ENCODE data around the gene MN1. TPM values are rescaled to one million over a fixed set of nuclear protein-coding genes. Genes with fewer than 3 reads are reported as not detected.

The MN1 gene
- total RNA-seq, result 8.0 and 12.7 TPM in 2 replicates

- no peak for DNase-seq (ENCODE audit: extremely low read depth, low read depth, low spot score)
Measured at GRCh38 chr22:27801616-27802345, at the start of gene MN1. TSS of gene MN1 (minus strand) at chr22:27801756. CDS start at chr22:27800543, 1,213 bp downstream.

- DNase-seq (ENCODE audit: extremely low read depth, low read depth, low spot score), result peak; percentile 45
Measured at GRCh38 chr22:27850000-27850521, 48.5 kb upstream of the MN1 start.

- DNase-seq (ENCODE audit: extremely low read depth, low read depth, low spot score), result no peak
Measured at GRCh38 chr22:27848005-27848404, 46.4 kb upstream of the MN1 start.

GRCh38 chr22:27846910-27847309 lies 45.4 kb upstream of the MN1 start:
- no peak for DNase-seq (ENCODE audit: extremely low read depth, low read depth, low spot score)

GRCh38 chr22:27846248-27846757 lies 44.7 kb upstream of the MN1 start:
- DNase-seq (ENCODE audit: extremely low read depth, low read depth, low spot score), result no peak

- DNase-seq (ENCODE audit: extremely low read depth, low read depth, low spot score), result no peak
Measured at GRCh38 chr22:27845644-27846043, 44.1 kb upstream of the MN1 start.

GRCh38 chr22:27844656-27845591 lies 43.4 kb upstream of the MN1 start:
- DNase-seq (ENCODE audit: extremely low read depth, low read depth, low spot score), result no peak

- no peak for DNase-seq (ENCODE audit: extremely low read depth, low read depth, low spot score)
Measured at GRCh38 chr22:27844256-27844655, 42.7 kb upstream of the MN1 start.

- DNase-seq (ENCODE audit: extremely low read depth, low read depth, low spot score), result no peak
Measured at GRCh38 chr22:27843441-27843840, 41.9 kb upstream of the MN1 start.

- DNase-seq (ENCODE audit: extremely low read depth, low read depth, low spot score), result no peak
Measured at GRCh38 chr22:27842669-27843431, 41.3 kb upstream of the MN1 start.

GRCh38 chr22:27842201-27842600 lies 40.6 kb upstream of the MN1 start:
- no peak for DNase-seq (ENCODE audit: extremely low read depth, low read depth, low spot score)

- DNase-seq (ENCODE audit: extremely low read depth, low read depth, low spot score), result no peak
Measured at GRCh38 chr22:27840436-27840835, 38.9 kb upstream of the MN1 start.

GRCh38 chr22:27839057-27839660 lies 37.6 kb upstream of the MN1 start:
- no peak for DNase-seq (ENCODE audit: extremely low read depth, low read depth, low spot score)

- DNase-seq (ENCODE audit: extremely low read depth, low read depth, low spot score), result no peak
Measured at GRCh38 chr22:27836181-27836580, 34.6 kb upstream of the MN1 start.

GRCh38 chr22:27835446-27835845 lies 33.9 kb upstream of the MN1 start:
- no peak for DNase-seq (ENCODE audit: extremely low read depth, low read depth, low spot score)

- no peak for DNase-seq (ENCODE audit: extremely low read depth, low read depth, low spot score)
Measured at GRCh38 chr22:27834364-27835185, 33.0 kb upstream of the MN1 start.

- no peak for DNase-seq (ENCODE audit: extremely low read depth, low read depth, low spot score)
Measured at GRCh38 chr22:27833803-27834202, 32.2 kb upstream of the MN1 start.

GRCh38 chr22:27832606-27833005 lies 31.1 kb upstream of the MN1 start:
- no peak for DNase-seq (ENCODE audit: extremely low read depth, low read depth, low spot score)

- no peak for DNase-seq (ENCODE audit: extremely low read depth, low read depth, low spot score)
Measured at GRCh38 chr22:27829620-27830019, 28.1 kb upstream of the MN1 start.

Data from glomerular endothelial cell (primary cell).